ENCODE results near the gene PGBD2.
"Not testable (repeated sequence)": the region's sequence is repeated elsewhere in the genome, so short reads cannot be mapped to it uniquely, and the experiment has no call there.

The PGBD2 gene

DNA sequence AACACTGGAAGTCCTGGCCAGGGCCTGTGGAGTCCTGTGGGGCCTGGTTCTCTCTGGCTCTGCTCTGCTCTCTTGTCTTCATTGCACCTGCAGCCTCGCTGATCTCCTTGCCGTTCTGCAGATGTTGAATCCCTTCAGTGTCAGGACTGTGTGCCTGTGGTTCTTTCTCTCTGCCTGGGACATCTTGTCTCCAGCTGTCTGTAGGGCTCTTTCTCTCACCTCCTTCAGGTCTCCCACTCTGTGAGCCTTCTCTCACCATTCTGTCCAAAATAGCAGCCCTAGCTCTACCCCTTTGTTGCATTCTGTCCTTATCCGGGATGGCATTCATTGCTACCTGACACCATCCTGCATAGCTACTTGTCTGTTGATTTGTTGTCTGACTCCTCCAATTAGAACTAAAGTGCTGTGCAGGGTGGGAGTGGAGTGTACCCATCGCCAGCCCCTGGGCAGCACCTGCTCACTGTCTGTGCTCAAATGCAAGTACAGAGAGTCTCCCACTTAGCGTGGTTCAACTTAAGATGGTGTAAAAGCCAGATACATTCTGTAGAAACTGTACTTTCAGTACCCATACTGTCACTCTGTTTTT is 8.9 kb downstream of the PGBD2 start:
- H3K4me3 ChIP-seq (ENCODE audit: low read depth, low read length): no peak overlapping the region
- TF ChIP-seq, protein P1, sequence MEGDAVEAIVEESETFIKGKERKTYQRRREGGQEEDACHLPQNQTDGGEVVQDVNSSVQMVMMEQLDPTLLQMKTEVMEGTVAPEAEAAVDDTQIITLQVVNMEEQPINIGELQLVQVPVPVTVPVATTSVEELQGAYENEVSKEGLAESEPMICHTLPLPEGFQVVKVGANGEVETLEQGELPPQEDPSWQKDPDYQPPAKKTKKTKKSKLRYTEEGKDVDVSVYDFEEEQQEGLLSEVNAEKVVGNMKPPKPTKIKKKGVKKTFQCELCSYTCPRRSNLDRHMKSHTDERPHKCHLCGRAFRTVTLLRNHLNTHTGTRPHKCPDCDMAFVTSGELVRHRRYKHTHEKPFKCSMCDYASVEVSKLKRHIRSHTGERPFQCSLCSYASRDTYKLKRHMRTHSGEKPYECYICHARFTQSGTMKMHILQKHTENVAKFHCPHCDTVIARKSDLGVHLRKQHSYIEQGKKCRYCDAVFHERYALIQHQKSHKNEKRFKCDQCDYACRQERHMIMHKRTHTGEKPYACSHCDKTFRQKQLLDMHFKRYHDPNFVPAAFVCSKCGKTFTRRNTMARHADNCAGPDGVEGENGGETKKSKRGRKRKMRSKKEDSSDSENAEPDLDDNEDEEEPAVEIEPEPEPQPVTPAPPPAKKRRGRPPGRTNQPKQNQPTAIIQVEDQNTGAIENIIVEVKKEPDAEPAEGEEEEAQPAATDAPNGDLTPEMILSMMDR (IDR thresholded peaks at IDR 0.05; ENCODE audit: borderline replicate concordance, insufficient read depth, low read depth, low read length): no peak

DNA sequence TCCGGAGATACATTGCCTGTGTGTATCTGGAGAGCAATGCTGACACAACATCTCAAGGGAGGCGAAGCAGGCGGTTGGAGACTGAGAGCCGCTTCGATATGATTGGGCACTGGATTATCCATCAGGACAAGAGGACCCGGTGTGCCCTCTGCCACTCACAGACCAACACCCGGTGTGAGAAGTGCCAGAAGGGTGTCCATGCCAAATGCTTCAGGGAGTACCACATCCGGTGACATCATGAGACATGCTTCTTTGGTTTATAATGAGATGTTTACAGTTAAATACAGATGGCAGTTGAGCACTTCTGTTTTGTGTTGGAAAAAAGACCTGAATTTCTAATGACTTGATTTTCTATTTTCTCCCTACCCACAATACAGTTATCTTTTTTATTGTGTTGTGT is 12.1 kb downstream of the PGBD2 start:
- TF ChIP-seq, protein P1 (IDR thresholded peaks at IDR 0.05; ENCODE audit: borderline replicate concordance, insufficient read depth, low read depth, low read length): no peak
- H3K4me3 ChIP-seq (ENCODE audit: low read depth, low read length): no peak overlapping the region

DNA sequence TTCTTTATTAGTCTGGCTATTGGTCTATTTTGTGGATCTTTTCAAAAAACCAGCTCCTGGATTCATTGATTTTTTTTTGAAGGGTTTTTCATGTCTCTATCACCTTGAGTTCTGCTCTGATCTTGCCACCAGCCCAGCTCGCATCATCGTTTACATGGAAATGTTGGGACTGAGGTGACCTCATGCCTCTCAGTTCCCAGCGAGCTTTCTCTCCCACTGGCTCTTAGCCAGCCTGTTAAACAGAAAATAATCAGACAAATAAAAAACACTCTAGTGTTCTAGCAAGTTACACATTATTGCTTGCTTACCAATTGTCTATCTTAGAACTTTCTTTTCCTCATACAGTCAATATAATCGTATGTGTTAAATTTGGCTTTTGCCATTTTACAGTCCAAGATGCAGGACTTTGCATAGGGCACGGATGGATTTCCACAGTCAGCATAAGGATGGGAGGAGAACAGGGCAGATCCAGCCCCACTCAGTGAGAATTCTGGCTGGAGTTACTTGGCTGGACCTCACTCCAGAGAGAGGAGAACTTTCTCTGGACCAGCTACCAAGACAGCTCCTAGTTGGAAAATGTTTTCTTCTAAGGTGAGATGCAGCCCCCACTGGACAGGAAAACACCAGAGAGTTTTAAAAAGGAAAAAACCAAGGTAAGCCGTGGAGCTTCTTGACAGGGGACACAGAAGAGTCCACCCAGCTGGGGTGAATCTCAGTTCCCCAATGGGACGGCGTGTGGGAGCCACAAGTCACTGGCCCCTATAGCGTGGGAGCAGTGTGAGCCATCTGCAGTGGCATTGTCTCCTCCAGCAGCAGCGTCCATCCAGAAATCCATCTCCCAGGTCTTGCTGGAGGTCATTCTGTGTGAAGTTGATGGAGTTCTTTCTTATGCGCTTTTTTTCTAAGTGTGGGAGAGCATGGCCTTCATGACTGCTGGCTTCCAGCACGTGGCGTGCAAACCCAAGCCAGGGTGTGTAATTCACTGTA is 17.6 kb downstream of the PGBD2 start:
- TF ChIP-seq, protein P1 (IDR thresholded peaks at IDR 0.05; ENCODE audit: borderline replicate concordance, insufficient read depth, low read depth, low read length): no peak
- no peak overlapping the region for H3K4me3 ChIP-seq (ENCODE audit: low read depth, low read length)

DNA sequence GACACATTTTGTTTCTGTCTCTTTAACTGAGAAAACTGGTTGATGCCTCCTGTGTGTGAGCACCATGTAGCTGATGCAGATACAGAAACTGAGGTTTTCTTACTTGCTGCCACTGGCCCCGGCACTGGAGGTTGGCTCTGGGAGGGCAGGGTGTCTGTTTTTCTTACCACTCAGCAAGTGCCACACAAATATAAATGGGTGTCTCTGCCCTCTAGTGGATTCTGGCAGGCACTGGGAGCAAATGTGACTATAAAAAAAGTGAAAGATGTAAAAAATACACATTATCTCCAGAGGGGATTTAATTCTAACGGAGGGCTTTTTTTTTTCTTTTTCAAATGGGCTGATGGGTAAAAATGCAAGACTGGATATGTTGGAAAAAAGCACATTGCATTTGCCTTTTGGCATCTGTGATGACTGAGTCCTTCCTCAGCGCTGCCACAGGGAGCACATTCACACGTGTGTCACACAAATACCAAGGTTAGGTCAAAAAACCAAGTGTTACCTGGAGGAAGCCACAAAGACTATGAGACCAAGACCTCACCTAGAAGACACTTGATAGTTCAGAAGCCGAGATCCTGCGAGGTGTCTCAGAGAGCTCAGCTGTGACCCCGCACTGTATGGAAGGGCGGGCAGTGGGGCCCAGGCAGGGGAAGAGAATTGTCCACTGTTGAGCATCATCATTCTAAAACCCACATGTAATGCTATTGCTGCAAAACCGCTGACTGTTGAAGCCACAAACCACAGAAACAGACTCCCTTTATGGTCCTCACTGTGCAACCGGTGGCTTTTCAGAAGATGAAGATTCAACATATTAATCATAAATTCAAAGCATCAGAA is 18.9 kb downstream of the PGBD2 start:
- no peak overlapping the region for H3K4me3 ChIP-seq (ENCODE audit: low read depth, low read length)
- TF ChIP-seq, protein P1 (IDR thresholded peaks at IDR 0.05; ENCODE audit: borderline replicate concordance, insufficient read depth, low read depth, low read length): peak; percentile 50; the same call in 1 of the 2 replicates

DNA sequence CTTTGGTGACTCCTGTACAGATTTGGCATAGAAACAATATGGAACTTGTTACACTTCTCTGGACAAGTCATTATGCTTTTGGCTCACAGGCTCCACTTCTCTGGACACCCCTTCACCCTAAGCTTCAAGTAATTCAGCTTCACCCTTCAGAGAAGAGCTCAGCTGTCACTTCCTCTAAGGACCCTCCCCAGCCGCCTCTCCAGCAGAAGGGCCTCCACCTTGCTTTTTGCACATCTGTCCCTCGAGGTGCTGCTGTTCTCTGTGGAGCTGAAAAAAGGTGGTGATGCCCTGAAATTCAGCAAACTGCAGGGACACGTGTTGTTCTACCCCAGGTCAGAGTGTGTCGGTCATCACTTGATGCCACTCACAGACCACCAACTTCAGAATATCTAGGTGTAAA is 19.8 kb downstream of the PGBD2 start:
- not testable (repeated sequence) for H3K4me3 ChIP-seq (ENCODE audit: low read depth, low read length)

DNA sequence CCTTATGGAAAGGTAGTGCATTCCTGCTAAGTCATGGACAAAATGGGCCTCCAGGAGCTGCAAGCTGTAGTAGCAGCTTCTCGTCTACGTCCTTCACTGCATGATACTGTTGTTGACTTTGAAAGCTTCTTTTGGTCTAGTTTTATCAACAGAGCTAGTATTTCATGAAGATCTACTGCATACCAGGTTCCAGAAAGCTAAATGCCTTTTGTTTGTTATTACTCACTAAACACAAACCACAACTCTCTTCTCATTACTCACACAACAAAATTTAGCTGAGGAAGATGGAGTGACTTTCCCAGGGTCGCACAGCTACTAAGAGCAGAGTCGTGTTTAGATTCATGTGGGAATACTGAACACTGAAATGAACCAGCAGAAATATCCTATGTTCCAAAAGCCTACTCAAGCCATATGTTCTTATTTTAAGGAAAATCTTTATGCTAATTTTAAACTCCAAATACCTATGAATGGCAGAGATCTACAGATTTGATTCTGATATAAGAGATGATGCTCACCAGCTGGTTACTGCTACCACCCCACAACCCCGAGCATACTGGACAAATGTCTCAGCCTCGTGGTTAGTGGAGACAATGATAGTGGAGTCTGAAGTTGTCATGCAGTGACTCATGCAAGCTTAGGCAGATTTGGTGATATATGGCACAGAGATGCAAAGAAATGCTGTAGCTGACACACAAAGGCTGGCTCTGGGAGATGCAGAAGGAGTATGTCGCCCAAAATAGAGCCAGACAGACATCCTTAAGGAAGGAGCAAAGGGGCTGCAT is 20.6 kb downstream of the PGBD2 start:
- TF ChIP-seq, protein P1 (IDR thresholded peaks at IDR 0.05; ENCODE audit: borderline replicate concordance, insufficient read depth, low read depth, low read length): no peak

DNA sequence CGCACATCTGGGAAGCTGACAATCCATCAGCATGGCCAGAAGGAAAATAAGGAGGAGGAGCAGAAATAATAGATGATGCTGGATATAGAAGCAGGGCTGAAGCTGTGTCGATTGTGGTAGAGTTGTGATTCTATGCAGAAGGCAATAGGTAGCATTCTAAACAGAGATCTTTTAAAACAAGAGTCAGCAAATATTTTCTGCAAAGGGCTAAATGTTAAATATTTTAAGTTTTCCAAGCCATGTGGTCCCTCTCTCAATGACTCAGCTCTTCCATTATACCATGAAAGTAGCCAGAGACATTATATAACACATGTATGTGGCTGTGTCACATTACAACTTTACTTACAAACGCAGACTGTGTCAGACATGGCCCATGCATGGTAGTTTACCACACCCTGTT is 21.2 kb downstream of the PGBD2 start:
- H3K4me3 ChIP-seq (ENCODE audit: low read depth, low read length): not testable (repeated sequence)

More for the DNA sequence above, 20.6 kb downstream of the PGBD2 start:
- H3K4me3 ChIP-seq (ENCODE audit: low read depth, low read length): no peak overlapping the region

DNA sequence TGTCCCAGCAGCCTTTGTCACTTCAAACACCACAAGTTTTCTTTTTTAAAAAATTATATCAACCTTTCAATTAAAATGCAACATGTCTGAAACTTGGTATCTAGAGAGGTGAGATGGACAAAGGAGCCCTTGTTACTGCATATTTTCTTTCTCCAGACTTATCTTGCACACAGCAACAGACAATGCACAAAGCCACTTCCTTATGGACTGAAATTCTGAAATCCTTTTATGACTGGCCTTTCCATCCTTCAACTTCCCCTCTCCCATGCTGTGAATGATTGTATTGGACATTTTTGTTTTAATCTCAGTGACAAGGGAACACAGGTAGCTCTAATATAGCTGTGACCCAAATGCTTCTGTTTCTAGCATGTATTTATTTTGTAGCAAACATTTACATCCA is 22.1 kb downstream of the PGBD2 start:
- H3K4me3 ChIP-seq (ENCODE audit: low read depth, low read length): not testable (repeated sequence)

DNA sequence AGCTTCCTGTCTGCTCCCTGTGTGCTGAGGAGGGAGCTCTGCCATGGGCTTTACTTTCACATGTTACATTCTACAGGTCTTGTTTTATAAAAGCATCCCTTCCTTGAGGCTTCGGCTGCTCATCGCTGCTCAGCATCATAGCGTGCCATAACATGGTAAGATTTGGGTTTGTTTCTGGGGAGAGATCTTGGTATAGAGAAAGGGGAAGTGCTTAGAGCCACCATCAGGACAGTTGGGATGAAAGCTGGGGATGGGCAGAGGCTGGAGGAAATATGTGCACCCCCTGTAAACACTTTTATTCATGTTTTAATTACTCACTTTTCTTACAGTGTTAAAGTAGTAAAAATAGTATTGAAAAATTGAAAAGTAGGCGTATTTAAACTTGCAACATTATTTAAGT is 24.0 kb downstream of the PGBD2 start:
- not testable (repeated sequence) for H3K4me3 ChIP-seq (ENCODE audit: low read depth, low read length)

DNA sequence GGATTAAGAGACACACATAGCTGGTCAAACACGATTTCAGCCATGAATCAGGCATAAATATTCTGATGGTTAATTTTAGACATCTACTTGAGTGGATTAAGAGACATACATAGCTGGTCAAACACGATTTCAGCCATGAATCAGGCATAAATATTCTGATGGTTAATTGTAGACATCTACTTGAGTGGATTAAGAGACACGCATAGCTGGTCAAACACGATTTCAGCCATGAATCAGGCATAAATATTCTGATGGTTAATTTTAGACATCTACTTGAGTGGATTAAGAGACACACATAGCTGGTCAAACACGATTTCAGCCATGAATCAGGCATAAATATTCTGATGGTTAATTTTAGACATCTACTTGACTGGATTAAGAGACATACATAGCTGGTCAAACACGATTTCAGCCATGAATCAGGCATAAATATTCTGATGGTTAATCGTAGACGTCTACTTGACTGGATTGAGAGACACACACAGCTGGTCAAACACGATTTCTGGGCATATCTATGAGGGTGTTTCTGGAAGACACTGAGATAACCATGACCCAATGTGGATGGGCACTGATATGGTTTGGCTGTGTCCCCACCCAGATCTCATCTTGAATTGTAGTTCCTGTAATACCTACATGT is 32.3 kb downstream of the PGBD2 start:
- H3K4me3 ChIP-seq (ENCODE audit: low read depth, low read length): not testable (repeated sequence)

All from GM12875 (cell line).